WTC11 (cell line): ENCODE results near the gene PSMB2. TPM values are rescaled to one million over a fixed set of nuclear protein-coding genes. Genes with fewer than 3 reads are reported as not detected.

ENCODE experiments used
- AFF4 ChIP-seq: sonication (generic); formaldehyde crosslinking; IDR thresholded peaks from 2 replicates; pipeline ENCODE4 v1.8.1; 2023; ENCODE audit warnings: mild to moderate bottlenecking, missing genetic modification reagents, borderline replicate concordance
- AR ChIP-seq: fragments of 250-450 bp; sonication (Bioruptor Pico); IDR thresholded peaks from 2 replicates; pipeline ENCODE4 v1.9.0; 2021; ENCODE audit warnings: mild to moderate bottlenecking
- FOXK1 ChIP-seq: sonication (generic); formaldehyde crosslinking; IDR thresholded peaks from 2 replicates; pipeline ENCODE4 v1.8.0; 2022; ENCODE audit warnings: mild to moderate bottlenecking, moderate library complexity, missing genetic modification reagents
- KAT7 ChIP-seq: sonication (generic); formaldehyde crosslinking; IDR thresholded peaks from 2 replicates; pipeline ENCODE4 v1.8.1; 2023; ENCODE audit warnings: missing genetic modification reagents, mild to moderate bottlenecking, borderline replicate concordance
- NFE2L1 ChIP-seq: sonication (generic); formaldehyde crosslinking; IDR thresholded peaks from 2 replicates; pipeline ENCODE4 v1.8.1; 2023; ENCODE audit warnings: missing genetic modification reagents
- PRRX2 ChIP-seq: fragments of 250-450 bp; sonication (Bioruptor Pico); IDR thresholded peaks from 2 replicates; pipeline ENCODE4 v1.8.0; 2021; ENCODE audit warnings: mild to moderate bottlenecking
- RELA ChIP-seq: sonication (generic); formaldehyde crosslinking; IDR thresholded peaks from 2 replicates; pipeline ENCODE4 v1.8.1; 2022; ENCODE audit warnings: missing genetic modification reagents, mild to moderate bottlenecking, borderline replicate concordance
- SP1 ChIP-seq: sonication (generic); formaldehyde crosslinking; conservative IDR thresholded peaks from 2 replicates; pipeline ENCODE4 v1.8.1; 2022; ENCODE audit warnings: missing genetic modification reagents
- TEAD4 ChIP-seq: sonication (generic); formaldehyde crosslinking; IDR thresholded peaks from 2 replicates; pipeline ENCODE4 v1.8.0; 2022; ENCODE audit warnings: mild to moderate bottlenecking, missing genetic modification reagents
- TP53 ChIP-seq: sonication (generic); formaldehyde crosslinking; IDR thresholded peaks from 2 replicates; pipeline ENCODE4 v1.8.1; 2023; ENCODE audit warnings: mild to moderate bottlenecking, missing genetic modification reagents
- ZNF281 ChIP-seq: sonication (generic); formaldehyde crosslinking; IDR thresholded peaks from 2 replicates; pipeline ENCODE4 v1.8.0; 2023; ENCODE audit warnings: mild to moderate bottlenecking, missing genetic modification reagents
- ZNF423 ChIP-seq: fragments of 250-450 bp; sonication (Bioruptor Pico); IDR thresholded peaks from 2 replicates; pipeline ENCODE4 v2.1.2; 2022; ENCODE audit warnings: mild to moderate bottlenecking, moderate library complexity
- ZNF512 ChIP-seq: sonication (generic); formaldehyde crosslinking; IDR thresholded peaks from 2 replicates; pipeline ENCODE4 v1.8.1; 2022; ENCODE audit warnings: missing genetic modification reagents, borderline replicate concordance
- total RNA-seq: library from RNA; stranded (reverse); gene quantifications from 3 replicates; pipeline ENCODE4 v1.2.3, GENCODE V29; 2021
- TF ChIP-seq, protein P1 (sequence below): sonication (generic); formaldehyde crosslinking; IDR thresholded peaks from 2 replicates; pipeline ENCODE4 v1.8.1; 2022; ENCODE audit warnings: mild to moderate bottlenecking, missing genetic modification reagents, moderate library complexity, borderline replicate concordance
- TF ChIP-seq, protein P2 (sequence below): sonication (generic); formaldehyde crosslinking; IDR thresholded peaks from 2 replicates; pipeline ENCODE4 v1.8.1; 2023; ENCODE audit warnings: mild to moderate bottlenecking, missing genetic modification reagents, moderate library complexity
- TF ChIP-seq, protein P3 (sequence below): sonication (generic); formaldehyde crosslinking; IDR thresholded peaks from 2 replicates; pipeline ENCODE4 v1.8.0; 2022; ENCODE audit warnings: missing genetic modification reagents
- TF ChIP-seq, protein P4 (sequence below): sonication (generic); formaldehyde crosslinking; IDR thresholded peaks from 2 replicates; pipeline ENCODE4 v1.8.1; 2022; ENCODE audit warnings: low read depth, missing genetic modification reagents, borderline replicate concordance
- TF ChIP-seq, protein P5 (sequence below): sonication (generic); formaldehyde crosslinking; IDR thresholded peaks from 2 replicates; pipeline ENCODE4 v1.8.0; 2022; ENCODE audit warnings: mild to moderate bottlenecking, missing genetic modification reagents

Gene PSMB2
- total RNA-seq, 1 experiment from 2014 or later, result 76.7 TPM

- TF ChIP-seq ZNF512 (CRISPR knock-in tag) (no peak), AR (no peak), TP53 (CRISPR knock-in tag) (0 out of 2 replicates have a peak, but pooled peaks have one; percentile 53), TEAD4 (CRISPR knock-in tag) (no peak), KAT7 (CRISPR knock-in tag) (peak; percentile 46; the same call in 1 of the 2 replicates), AFF4 (no peak; the same call in 1 of the 2 replicates), SP1 (CRISPR knock-in tag) (peak; percentile 91), PRRX2 (CRISPR knock-in tag) (no peak), ZNF281 (CRISPR knock-in tag) (peak; percentile 85), ZNF423 (CRISPR knock-in tag) (no peak), NFE2L1 (CRISPR knock-in tag) (no peak), FOXK1 (CRISPR knock-in tag) (peak; percentile 43; the same call in 1 of the 2 replicates), RELA (CRISPR knock-in tag) (no peak)
- TF ChIP-seq, protein P1, sequence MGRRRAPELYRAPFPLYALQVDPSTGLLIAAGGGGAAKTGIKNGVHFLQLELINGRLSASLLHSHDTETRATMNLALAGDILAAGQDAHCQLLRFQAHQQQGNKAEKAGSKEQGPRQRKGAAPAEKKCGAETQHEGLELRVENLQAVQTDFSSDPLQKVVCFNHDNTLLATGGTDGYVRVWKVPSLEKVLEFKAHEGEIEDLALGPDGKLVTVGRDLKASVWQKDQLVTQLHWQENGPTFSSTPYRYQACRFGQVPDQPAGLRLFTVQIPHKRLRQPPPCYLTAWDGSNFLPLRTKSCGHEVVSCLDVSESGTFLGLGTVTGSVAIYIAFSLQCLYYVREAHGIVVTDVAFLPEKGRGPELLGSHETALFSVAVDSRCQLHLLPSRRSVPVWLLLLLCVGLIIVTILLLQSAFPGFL (CRISPR knock-in tag), result no peak
- TF ChIP-seq, protein P2, sequence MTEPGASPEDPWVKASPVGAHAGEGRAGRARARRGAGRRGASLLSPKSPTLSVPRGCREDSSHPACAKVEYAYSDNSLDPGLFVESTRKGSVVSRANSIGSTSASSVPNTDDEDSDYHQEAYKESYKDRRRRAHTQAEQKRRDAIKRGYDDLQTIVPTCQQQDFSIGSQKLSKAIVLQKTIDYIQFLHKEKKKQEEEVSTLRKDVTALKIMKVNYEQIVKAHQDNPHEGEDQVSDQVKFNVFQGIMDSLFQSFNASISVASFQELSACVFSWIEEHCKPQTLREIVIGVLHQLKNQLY, result no peak
- TF ChIP-seq, protein P3, sequence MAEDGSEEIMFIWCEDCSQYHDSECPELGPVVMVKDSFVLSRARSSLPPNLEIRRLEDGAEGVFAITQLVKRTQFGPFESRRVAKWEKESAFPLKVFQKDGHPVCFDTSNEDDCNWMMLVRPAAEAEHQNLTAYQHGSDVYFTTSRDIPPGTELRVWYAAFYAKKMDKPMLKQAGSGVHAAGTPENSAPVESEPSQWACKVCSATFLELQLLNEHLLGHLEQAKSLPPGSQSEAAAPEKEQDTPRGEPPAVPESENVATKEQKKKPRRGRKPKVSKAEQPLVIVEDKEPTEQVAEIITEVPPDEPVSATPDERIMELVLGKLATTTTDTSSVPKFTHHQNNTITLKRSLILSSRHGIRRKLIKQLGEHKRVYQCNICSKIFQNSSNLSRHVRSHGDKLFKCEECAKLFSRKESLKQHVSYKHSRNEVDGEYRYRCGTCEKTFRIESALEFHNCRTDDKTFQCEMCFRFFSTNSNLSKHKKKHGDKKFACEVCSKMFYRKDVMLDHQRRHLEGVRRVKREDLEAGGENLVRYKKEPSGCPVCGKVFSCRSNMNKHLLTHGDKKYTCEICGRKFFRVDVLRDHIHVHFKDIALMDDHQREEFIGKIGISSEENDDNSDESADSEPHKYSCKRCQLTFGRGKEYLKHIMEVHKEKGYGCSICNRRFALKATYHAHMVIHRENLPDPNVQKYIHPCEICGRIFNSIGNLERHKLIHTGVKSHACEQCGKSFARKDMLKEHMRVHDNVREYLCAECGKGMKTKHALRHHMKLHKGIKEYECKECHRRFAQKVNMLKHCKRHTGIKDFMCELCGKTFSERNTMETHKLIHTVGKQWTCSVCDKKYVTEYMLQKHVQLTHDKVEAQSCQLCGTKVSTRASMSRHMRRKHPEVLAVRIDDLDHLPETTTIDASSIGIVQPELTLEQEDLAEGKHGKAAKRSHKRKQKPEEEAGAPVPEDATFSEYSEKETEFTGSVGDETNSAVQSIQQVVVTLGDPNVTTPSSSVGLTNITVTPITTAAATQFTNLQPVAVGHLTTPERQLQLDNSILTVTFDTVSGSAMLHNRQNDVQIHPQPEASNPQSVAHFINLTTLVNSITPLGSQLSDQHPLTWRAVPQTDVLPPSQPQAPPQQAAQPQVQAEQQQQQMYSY (CRISPR knock-in tag), result no peak
- TF ChIP-seq, protein P4, sequence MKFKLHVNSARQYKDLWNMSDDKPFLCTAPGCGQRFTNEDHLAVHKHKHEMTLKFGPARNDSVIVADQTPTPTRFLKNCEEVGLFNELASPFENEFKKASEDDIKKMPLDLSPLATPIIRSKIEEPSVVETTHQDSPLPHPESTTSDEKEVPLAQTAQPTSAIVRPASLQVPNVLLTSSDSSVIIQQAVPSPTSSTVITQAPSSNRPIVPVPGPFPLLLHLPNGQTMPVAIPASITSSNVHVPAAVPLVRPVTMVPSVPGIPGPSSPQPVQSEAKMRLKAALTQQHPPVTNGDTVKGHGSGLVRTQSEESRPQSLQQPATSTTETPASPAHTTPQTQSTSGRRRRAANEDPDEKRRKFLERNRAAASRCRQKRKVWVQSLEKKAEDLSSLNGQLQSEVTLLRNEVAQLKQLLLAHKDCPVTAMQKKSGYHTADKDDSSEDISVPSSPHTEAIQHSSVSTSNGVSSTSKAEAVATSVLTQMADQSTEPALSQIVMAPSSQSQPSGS, result no peak
- TF ChIP-seq, protein P5, sequence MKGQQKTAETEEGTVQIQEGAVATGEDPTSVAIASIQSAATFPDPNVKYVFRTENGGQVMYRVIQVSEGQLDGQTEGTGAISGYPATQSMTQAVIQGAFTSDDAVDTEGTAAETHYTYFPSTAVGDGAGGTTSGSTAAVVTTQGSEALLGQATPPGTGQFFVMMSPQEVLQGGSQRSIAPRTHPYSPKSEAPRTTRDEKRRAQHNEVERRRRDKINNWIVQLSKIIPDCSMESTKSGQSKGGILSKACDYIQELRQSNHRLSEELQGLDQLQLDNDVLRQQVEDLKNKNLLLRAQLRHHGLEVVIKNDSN (CRISPR knock-in tag), result no peak
Observed at GRCh38 chr1:35557611-35558373, 83.5 kb downstream of the PSMB2 start, which contains the start of gene NCDN (continued).
